Measurements from ENCODE around the gene SLC39A10. TPM values are rescaled to one million over a fixed set of nuclear protein-coding genes. Genes with fewer than 3 reads are reported as not detected.

Gene SLC39A10
- total and polyA plus RNA-seq, 8 donors, result 0.15 to 22.0 (median 3.1) TPM

GRCh38 chr2:195735347-195735746 lies 78.3 kb downstream of the SLC39A10 start:
- H3K4me3 ChIP-seq, result no peak overlapping the region
- DNase-seq, result no peak
- H3K36me3 ChIP-seq, result peaks cover 0 to 31% (median 17%) of the 10 kb centered on the region in 4 donors
- H3K27ac ChIP-seq, result no peak overlapping the region
- 93 to 100% (median 98%) methylated on average over 1 of the region's 1 CpG for WGBS, 5 donors
- H3K27me3 ChIP-seq, result no peaks in the 10 kb centered on the region
- no peak for TF ChIP-seq POLR2A (IDR thresholded peaks at IDR 0.05)
- no peak for TF ChIP-seq POLR2AphosphoS5 (IDR thresholded peaks at IDR 0.05)
- no peak for TF ChIP-seq CTCF (IDR thresholded peaks at IDR 0.05)
- TF ChIP-seq EP300 (IDR thresholded peaks at IDR 0.05), result no peak
- intact Hi-C loops (cut with DNase I; ENCODE audit: low total_unique reads), result no loop called here
- H3K9me3 ChIP-seq, result no peaks in the 10 kb centered on the region
- no peaks in the 10 kb centered on the region for H3K4me1 ChIP-seq

GRCh38 chr2:195737511-195738325 lies 80.7 kb downstream of the SLC39A10 start:
- Histone ChIP-seq H3K4me3 (no peak overlapping the region), H3K27me3 (no peaks in the 10 kb centered on the region), H3K4me1 (no peaks in the 10 kb centered on the region), H3K27ac (no peak overlapping the region), H3K9me3 (no peaks in the 10 kb centered on the region), H3K36me3 (peaks cover 0 to 19% (median 7%) of the 10 kb centered on the region in 4 donors)
- intact Hi-C loops (cut with DNase I; ENCODE audit: low total_unique reads), result no loop called here
- DNase-seq, result no peak
- 69 to 81% (median 72%) methylated on average over 5 of the region's 5 CpGs for WGBS, 5 donors
- TF ChIP-seq POLR2A (IDR thresholded peaks at IDR 0.05) (no peak), CTCF (IDR thresholded peaks at IDR 0.05) (no peak), EP300 (IDR thresholded peaks at IDR 0.05) (no peak), POLR2AphosphoS5 (IDR thresholded peaks at IDR 0.05) (no peak)

- intact Hi-C loops (cut with DNase I; ENCODE audit: low total_unique reads), result no loop called here
- no peaks in the 10 kb centered on the region for H3K4me1 ChIP-seq
- no peak for TF ChIP-seq POLR2A (IDR thresholded peaks at IDR 0.05)
- no peak for TF ChIP-seq POLR2AphosphoS5 (IDR thresholded peaks at IDR 0.05)
- no peak for TF ChIP-seq CTCF (IDR thresholded peaks at IDR 0.05)
- no peak for TF ChIP-seq EP300 (IDR thresholded peaks at IDR 0.05)
- no peak overlapping the region for H3K27ac ChIP-seq
- H3K27me3 ChIP-seq, result no peaks in the 10 kb centered on the region
- peaks cover 0 to 15% (median 0%) of the 10 kb centered on the region in 4 donors for H3K36me3 ChIP-seq
- WGBS, 5 donors, result 92 to 98% (median 94%) methylated on average over 1 of the region's 1 CpG
- H3K4me3 ChIP-seq, result no peak overlapping the region
- H3K9me3 ChIP-seq, result peaks cover 0 to 5% (median 0%) of the 10 kb centered on the region in 4 donors
- DNase-seq, result no peak
These were observed 84.2 kb downstream of the SLC39A10 start for GRCh38 chr2:195741191-195741590.

- peak overlapping the region in 2 of 5 donors; percentile 2 to 25 for H3K27ac ChIP-seq
- no peaks in the 10 kb centered on the region for H3K4me1 ChIP-seq
- intact Hi-C loops (cut with DNase I; ENCODE audit: low total_unique reads), result no loop called here
- DNase-seq, result peak in 1 of 2 donors; percentile 10
- H3K27me3 ChIP-seq, result no peaks in the 10 kb centered on the region
- WGBS, 5 donors, result 51 to 62% (median 60%) methylated on average over 7 of the region's 7 CpGs
- H3K36me3 ChIP-seq, result no peaks in the 10 kb centered on the region
- H3K9me3 ChIP-seq, result peaks cover 0 to 6% (median 2%) of the 10 kb centered on the region in 4 donors
- TF ChIP-seq EP300 (IDR thresholded peaks at IDR 0.05), result no peak
- TF ChIP-seq POLR2A (IDR thresholded peaks at IDR 0.05), result no peak
- TF ChIP-seq POLR2AphosphoS5 (IDR thresholded peaks at IDR 0.05), result no peak
- TF ChIP-seq CTCF (IDR thresholded peaks at IDR 0.05), result no peak
- H3K4me3 ChIP-seq, result no peak overlapping the region
These were observed 99.4 kb downstream of the SLC39A10 start for GRCh38 chr2:195756218-195756942.
